Neural cell (in vitro differentiated cells): Measurements from ENCODE around the gene KLC3. TPM values are rescaled to one million over a fixed set of nuclear protein-coding genes. Genes with fewer than 3 reads are reported as not detected.

ENCODE experiments used
- H2AFZ ChIP-seq: fragments of 200-600, 300-800 bp; sonication (generic), shearing (Covaris generic); 2 replicates; pipeline ENCODE4 v1.6.0; 2014; ENCODE audit warnings: low read depth, mild to moderate bottlenecking, antibody characterized with exemption, low read length, moderate library complexity
- H3F3A ChIP-seq: fragments of 200-600 bp; shearing (Covaris generic); 2 replicates; pipeline ENCODE4 v1.6.1; 2016; ENCODE audit warnings: mild to moderate bottlenecking, moderate library complexity, mixed read lengths, antibody characterized with exemption, low read length; ENCODE audit not compliant: insufficient read depth, poor library complexity, severe bottlenecking
- H3K27ac ChIP-seq: fragments of 200-600, 300-800 bp; sonication (generic), shearing (Covaris generic); 2 replicates; pipeline ENCODE4 v1.5.1; 2014; ENCODE audit warnings: mild to moderate bottlenecking, low read length, moderate library complexity
- H3K27me3 ChIP-seq: fragments of 300-800, 200-600 bp; sonication (generic), shearing (Covaris generic); 2 replicates; pipeline ENCODE4 v1.6.0; 2014; ENCODE audit warnings: mild to moderate bottlenecking, low read depth, low read length, moderate library complexity; ENCODE audit not compliant: insufficient read depth
- H3K36me3 ChIP-seq: fragments of 300-800, 200-600 bp; sonication (generic), shearing (Covaris generic); 2 replicates; pipeline ENCODE4 v1.5.1; 2014; ENCODE audit warnings: mild to moderate bottlenecking, antibody characterized with exemption, low read length, moderate library complexity; ENCODE audit not compliant: insufficient read depth
- H3K4me2 ChIP-seq: fragments of 300-800, 200-600 bp; sonication (generic), shearing (Covaris generic); 2 replicates; pipeline ENCODE4 v1.6.0; 2014; ENCODE audit warnings: mild to moderate bottlenecking, low read length
- H3K4me3 ChIP-seq: fragments of 300-800, 200-600 bp; sonication (generic), shearing (Covaris generic); 2 replicates; pipeline ENCODE4 v1.5.1; 2014; ENCODE audit warnings: mild to moderate bottlenecking, low read length, moderate library complexity
- H3K79me2 ChIP-seq: fragments of 200-600 bp; shearing (Covaris generic); replicated peaks from 2 replicates; pipeline ENCODE4 v1.6.0; 2014; ENCODE audit warnings: mild to moderate bottlenecking, low read length, moderate library complexity; ENCODE audit not compliant: insufficient read depth
- H3K9ac ChIP-seq: fragments of 300-800, 200-600 bp; sonication (generic), shearing (Covaris generic); 2 replicates; pipeline ENCODE4 v1.6.1; 2016; ENCODE audit warnings: mild to moderate bottlenecking, low read length, mixed read lengths
- H3K9me2 ChIP-seq: fragments of 200-600 bp; shearing (Covaris generic); 2 replicates; pipeline ENCODE4 v1.6.1; 2016; ENCODE audit warnings: mild to moderate bottlenecking, low read length, mixed read lengths; ENCODE audit not compliant: insufficient read depth
- H3K9me3 ChIP-seq: fragments of 200-600, 300-800 bp; sonication (generic), shearing (Covaris generic); 2 replicates; pipeline ENCODE4 v1.6.1; 2016; ENCODE audit warnings: mild to moderate bottlenecking, mixed run types, low read length, moderate library complexity, mixed read lengths
- H4K20me1 ChIP-seq: fragments of 200-600 bp; shearing (Covaris generic); 2 replicates; pipeline ENCODE4 v1.6.1; 2016; ENCODE audit warnings: mild to moderate bottlenecking, mixed run types; ENCODE audit not compliant: insufficient read depth
- EP300 ChIP-seq: fragments of 450-650 bp; conservative IDR thresholded peaks from 2 replicates; pipeline ENCODE4 v1.6.1; 2014; ENCODE audit warnings: antibody characterized with exemption, mild to moderate bottlenecking, moderate library complexity; ENCODE audit not compliant: poor library complexity, severe bottlenecking
- EZH2 ChIP-seq: fragments of 200-600, 300-800 bp; shearing (Covaris generic), sonication (generic); IDR thresholded peaks from 2 replicates; pipeline ENCODE4 v1.6.1; 2014; ENCODE audit warnings: antibody characterized with exemption, low read length, borderline replicate concordance, mild to moderate bottlenecking; ENCODE audit not compliant: insufficient read depth, poor library complexity, severe bottlenecking
- MXI1 ChIP-seq: fragments of 450-650 bp; conservative IDR thresholded peaks from 2 replicates; pipeline ENCODE4 v1.6.1; 2014; ENCODE audit warnings: antibody characterized with exemption, mild to moderate bottlenecking; ENCODE audit not compliant: poor library complexity, severe bottlenecking
- POLR2AphosphoS5 ChIP-seq: IDR thresholded peaks from 2 replicates; pipeline ENCODE4 v1.6.1; 2012
- RAD21 ChIP-seq: fragments of 450-650 bp; conservative IDR thresholded peaks from 2 replicates; pipeline ENCODE4 v1.6.1; 2014; ENCODE audit warnings: antibody characterized with exemption, mild to moderate bottlenecking, moderate library complexity
- SMC3 ChIP-seq: fragments of 450-650 bp; conservative IDR thresholded peaks from 2 replicates; pipeline ENCODE4 v1.6.1; 2014; ENCODE audit warnings: antibody characterized with exemption, mild to moderate bottlenecking, moderate library complexity; ENCODE audit not compliant: poor library complexity
- TAF1 ChIP-seq: IDR thresholded peaks from 2 replicates; pipeline ENCODE4 v1.6.1; 2012; ENCODE audit warnings: low read depth
- polyA plus RNA-seq: library from polyadenylated mRNA; depleted of rRNA; stranded (reverse); fragments of >200 nt; gene quantifications from 2 replicates; pipeline ENCODE4 v1.2.3, GENCODE V29; 2014
- TF ChIP-seq, protein P1 (sequence below): IDR thresholded peaks from 2 replicates; pipeline ENCODE4 v1.6.1; 2012; ENCODE audit warnings: borderline replicate concordance
- TF ChIP-seq, protein P2 (sequence below): fragments of 450-650 bp; IDR thresholded peaks from 2 replicates; pipeline ENCODE4 v1.5.1; 2014; ENCODE audit warnings: antibody characterized with exemption, mild to moderate bottlenecking, moderate library complexity; ENCODE audit not compliant: poor library complexity, severe bottlenecking

The KLC3 gene
- polyA plus RNA-seq, 1 donor from 2014 or later, result not detected

DNA sequence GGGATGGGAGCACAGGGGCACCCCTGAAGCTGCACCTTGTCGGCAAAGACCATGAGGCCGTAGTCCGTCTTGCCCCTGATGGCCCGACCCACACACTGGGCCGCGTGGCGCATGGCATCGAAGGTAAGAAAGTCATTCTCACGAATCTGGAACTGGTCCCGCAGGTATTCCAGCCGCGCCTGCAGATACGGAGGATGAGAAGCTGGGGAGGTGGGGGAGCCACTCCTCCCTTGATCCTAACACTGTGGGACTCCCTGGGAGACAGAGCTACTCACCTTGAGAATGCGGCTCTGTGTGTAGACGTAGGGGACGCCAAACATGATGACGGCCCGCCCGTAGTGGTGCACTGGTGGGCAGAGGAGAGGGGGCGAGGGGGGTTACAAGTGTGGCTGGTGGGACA, 11.9 kb downstream of the KLC3 start:
- Histone ChIP-seq H3K4me3 (no peak overlapping the region), H3K9me2 (no peaks in the 10 kb centered on the region), H3K36me3 (no peaks in the 10 kb centered on the region), H3K27me3 (no peaks in the 10 kb centered on the region), H3K79me2 (no peaks in the 10 kb centered on the region), H3K4me2 (no peak overlapping the region), H3K9me3 (no peaks in the 10 kb centered on the region), H3K27ac (no peak overlapping the region), H4K20me1 (no peaks in the 10 kb centered on the region), H3F3A (no peaks in the 10 kb centered on the region), H3K9ac (no peak overlapping the region), H2AFZ (no peak overlapping the region)
- no peak for TF ChIP-seq EP300
- TF ChIP-seq RAD21, result no peak
- no peak for TF ChIP-seq MXI1

DNA sequence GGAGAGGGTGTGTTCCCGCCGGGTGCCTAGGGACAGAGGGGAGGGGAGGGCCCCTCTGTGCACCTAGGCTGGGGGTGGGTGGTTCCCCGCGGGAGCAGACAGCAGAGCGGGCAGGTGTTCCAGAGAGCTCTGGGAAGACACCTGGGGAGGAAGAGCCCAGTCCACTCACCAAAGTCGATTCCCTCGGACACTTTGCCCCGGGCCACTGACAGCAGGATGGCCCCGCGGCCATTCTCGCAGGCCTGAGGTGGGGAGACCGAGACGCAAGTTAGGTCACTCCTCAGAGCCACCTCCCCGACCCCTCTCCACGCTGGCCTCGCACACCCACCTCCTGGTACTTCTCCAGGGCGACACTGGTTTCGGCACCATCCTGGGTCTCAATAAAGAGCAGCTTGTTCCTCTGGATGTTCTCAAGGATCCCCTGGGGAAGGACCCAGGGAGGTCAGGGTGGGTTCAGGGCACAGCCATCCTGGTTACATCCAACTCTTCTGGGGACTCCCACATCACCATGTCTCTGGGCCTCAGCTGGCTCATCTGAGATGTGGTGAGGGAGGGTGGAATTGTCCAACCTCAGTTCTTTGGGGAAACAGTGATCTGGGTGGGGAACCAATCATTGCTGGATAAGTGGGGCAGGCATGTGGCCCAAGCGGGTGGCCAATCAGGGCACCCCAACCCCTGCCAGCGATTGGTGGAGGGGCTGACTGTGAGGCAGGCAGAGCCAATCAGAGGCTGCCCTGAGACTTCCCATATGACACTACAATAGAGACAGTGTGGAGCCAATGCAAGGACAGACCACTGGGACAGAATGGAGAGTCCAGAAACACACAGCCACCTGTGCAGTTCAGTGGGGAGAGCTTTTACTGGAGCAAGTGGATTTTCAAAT, 12.6 kb downstream of the KLC3 start:
- TF ChIP-seq POLR2AphosphoS5 (no peak), TAF1 (no peak), MXI1 (no peak), EZH2 (no peak), RAD21 (no peak), SMC3 (no peak), EP300 (no peak)
- TF ChIP-seq, protein P1, sequence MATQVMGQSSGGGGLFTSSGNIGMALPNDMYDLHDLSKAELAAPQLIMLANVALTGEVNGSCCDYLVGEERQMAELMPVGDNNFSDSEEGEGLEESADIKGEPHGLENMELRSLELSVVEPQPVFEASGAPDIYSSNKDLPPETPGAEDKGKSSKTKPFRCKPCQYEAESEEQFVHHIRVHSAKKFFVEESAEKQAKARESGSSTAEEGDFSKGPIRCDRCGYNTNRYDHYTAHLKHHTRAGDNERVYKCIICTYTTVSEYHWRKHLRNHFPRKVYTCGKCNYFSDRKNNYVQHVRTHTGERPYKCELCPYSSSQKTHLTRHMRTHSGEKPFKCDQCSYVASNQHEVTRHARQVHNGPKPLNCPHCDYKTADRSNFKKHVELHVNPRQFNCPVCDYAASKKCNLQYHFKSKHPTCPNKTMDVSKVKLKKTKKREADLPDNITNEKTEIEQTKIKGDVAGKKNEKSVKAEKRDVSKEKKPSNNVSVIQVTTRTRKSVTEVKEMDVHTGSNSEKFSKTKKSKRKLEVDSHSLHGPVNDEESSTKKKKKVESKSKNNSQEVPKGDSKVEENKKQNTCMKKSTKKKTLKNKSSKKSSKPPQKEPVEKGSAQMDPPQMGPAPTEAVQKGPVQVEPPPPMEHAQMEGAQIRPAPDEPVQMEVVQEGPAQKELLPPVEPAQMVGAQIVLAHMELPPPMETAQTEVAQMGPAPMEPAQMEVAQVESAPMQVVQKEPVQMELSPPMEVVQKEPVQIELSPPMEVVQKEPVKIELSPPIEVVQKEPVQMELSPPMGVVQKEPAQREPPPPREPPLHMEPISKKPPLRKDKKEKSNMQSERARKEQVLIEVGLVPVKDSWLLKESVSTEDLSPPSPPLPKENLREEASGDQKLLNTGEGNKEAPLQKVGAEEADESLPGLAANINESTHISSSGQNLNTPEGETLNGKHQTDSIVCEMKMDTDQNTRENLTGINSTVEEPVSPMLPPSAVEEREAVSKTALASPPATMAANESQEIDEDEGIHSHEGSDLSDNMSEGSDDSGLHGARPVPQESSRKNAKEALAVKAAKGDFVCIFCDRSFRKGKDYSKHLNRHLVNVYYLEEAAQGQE, result no peak
- TF ChIP-seq, protein P2, sequence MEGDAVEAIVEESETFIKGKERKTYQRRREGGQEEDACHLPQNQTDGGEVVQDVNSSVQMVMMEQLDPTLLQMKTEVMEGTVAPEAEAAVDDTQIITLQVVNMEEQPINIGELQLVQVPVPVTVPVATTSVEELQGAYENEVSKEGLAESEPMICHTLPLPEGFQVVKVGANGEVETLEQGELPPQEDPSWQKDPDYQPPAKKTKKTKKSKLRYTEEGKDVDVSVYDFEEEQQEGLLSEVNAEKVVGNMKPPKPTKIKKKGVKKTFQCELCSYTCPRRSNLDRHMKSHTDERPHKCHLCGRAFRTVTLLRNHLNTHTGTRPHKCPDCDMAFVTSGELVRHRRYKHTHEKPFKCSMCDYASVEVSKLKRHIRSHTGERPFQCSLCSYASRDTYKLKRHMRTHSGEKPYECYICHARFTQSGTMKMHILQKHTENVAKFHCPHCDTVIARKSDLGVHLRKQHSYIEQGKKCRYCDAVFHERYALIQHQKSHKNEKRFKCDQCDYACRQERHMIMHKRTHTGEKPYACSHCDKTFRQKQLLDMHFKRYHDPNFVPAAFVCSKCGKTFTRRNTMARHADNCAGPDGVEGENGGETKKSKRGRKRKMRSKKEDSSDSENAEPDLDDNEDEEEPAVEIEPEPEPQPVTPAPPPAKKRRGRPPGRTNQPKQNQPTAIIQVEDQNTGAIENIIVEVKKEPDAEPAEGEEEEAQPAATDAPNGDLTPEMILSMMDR, result no peak
- Histone ChIP-seq H3K9me2 (no peaks in the 10 kb centered on the region), H3K9ac (no peak overlapping the region), H3K27ac (no peak overlapping the region), H3K4me2 (no peak overlapping the region), H2AFZ (no peak overlapping the region), H3K9me3 (no peaks in the 10 kb centered on the region), H3K36me3 (no peaks in the 10 kb centered on the region), H3F3A (no peaks in the 10 kb centered on the region), H4K20me1 (no peaks in the 10 kb centered on the region), H3K27me3 (no peaks in the 10 kb centered on the region), H3K79me2 (no peaks in the 10 kb centered on the region), H3K4me3 (no peak overlapping the region)
